IMR-90 (cell line): ENCODE results near the gene VGLL2. TPM values are rescaled to one million over a fixed set of nuclear protein-coding genes. Genes with fewer than 3 reads are reported as not detected.

Source experiments
- ATAC-seq: fragments of 200-7000 bp; cut with Tn5 transposase; 2 replicates; pipeline ENCODE4 v1.9.1; 2020; ENCODE audit warnings: low read depth, mild to moderate bottlenecking, moderate library complexity
- BruUV-seq: library from RNA; stranded (reverse); fragments of 400-500 nt; replicated peaks from 2 replicates; lab custom pipeline; 2021; lab: Mats Ljungman, UMichigan
- CTCF ChIA-PET: fragments of 300-600 bp; formaldehyde crosslinking; extraction: SDS; loops from one replicate; lab custom pipeline; 2021; ENCODE audit warnings: antibody characterized with exemption; lab: Yijun Ruan, JAX
- POLR2A ChIA-PET: fragments of 300-600 bp; sonication (Branson Sonifier 250); formaldehyde crosslinking; loops from one replicate; lab custom pipeline; 2022; ENCODE audit warnings: antibody characterized with exemption; ENCODE audit not compliant: unreplicated experiment; lab: Charles Lee
- DNase-seq: peaks from one replicate; pipeline ENCODE4 v3.0.0; 2013
- H2AFZ ChIP-seq: replicated peaks from 2 replicates; pipeline ENCODE3; 2013; ENCODE audit warnings: low read length, mild to moderate bottlenecking; ENCODE audit not compliant: poor library complexity
- H2AK5ac ChIP-seq: 2 replicates; pipeline ENCODE4 v1.6.1; 2013; ENCODE audit warnings: low read depth, low read length, inconsistent platforms
- H2AK9ac ChIP-seq: replicated peaks from 2 replicates; pipeline ENCODE3; 2013; ENCODE audit warnings: mild to moderate bottlenecking, low read depth, low read length, moderate library complexity; ENCODE audit not compliant: poor library complexity
- H2BK120ac ChIP-seq: 2 replicates; pipeline ENCODE4 v1.6.1; 2013; ENCODE audit warnings: low read depth, low read length, inconsistent platforms
- H2BK15ac ChIP-seq: 3 replicates; pipeline ENCODE4 v1.6.1; 2013; ENCODE audit warnings: low read depth, low read length, inconsistent platforms
- H2BK20ac ChIP-seq: 2 replicates; pipeline ENCODE4 v1.6.1; 2013; ENCODE audit warnings: low read depth, mild to moderate bottlenecking, inconsistent platforms, low read length, moderate library complexity
- H2BK5ac ChIP-seq: 2 replicates; pipeline ENCODE4 v1.6.1; 2013; ENCODE audit warnings: mild to moderate bottlenecking, low read depth, low read length, inconsistent platforms; ENCODE audit not compliant: poor library complexity, severe bottlenecking
- H3K14ac ChIP-seq: replicated peaks from 2 replicates; pipeline ENCODE4 v1.6.1; 2013; ENCODE audit warnings: low read depth, low read length, inconsistent platforms
- H3K18ac ChIP-seq: 2 replicates; pipeline ENCODE4 v1.6.1; 2013; ENCODE audit warnings: low read depth, low read length, control low read depth
- H3K23ac ChIP-seq: 2 replicates; pipeline ENCODE4 v1.6.1; 2013; ENCODE audit warnings: low read depth, low read length, inconsistent platforms
- H3K27ac ChIP-seq: 2 replicates; pipeline ENCODE4 v1.5.1; 2013; ENCODE audit warnings: mild to moderate bottlenecking, control low read depth, low read length; ENCODE audit not compliant: insufficient read depth
- H3K27me3 ChIP-seq: 2 replicates; pipeline ENCODE4 v1.6.1; 2013; ENCODE audit warnings: low read length; ENCODE audit not compliant: control insufficient read depth, insufficient read depth
- H3K36me3 ChIP-seq: 2 replicates; pipeline ENCODE4 v1.6.1; 2013; ENCODE audit warnings: low read length, mixed read lengths; ENCODE audit not compliant: control insufficient read depth, insufficient read depth
- H3K4ac ChIP-seq: 2 replicates; pipeline ENCODE4 v1.6.1; 2013; ENCODE audit warnings: low read depth, low read length, inconsistent platforms
- H3K4me1 ChIP-seq: 2 replicates; pipeline ENCODE4 v1.6.1; 2013; ENCODE audit warnings: low read length, mixed read lengths; ENCODE audit not compliant: control insufficient read depth, insufficient read depth
- H3K4me2 ChIP-seq: 2 replicates; pipeline ENCODE4 v1.6.1; 2013; ENCODE audit warnings: low read depth, mild to moderate bottlenecking, control low read depth, low read length, moderate library complexity
- H3K4me3 ChIP-seq: 2 replicates; pipeline ENCODE4 v1.5.1; 2013; ENCODE audit warnings: low read depth, mild to moderate bottlenecking, control low read depth, low read length, moderate library complexity; ENCODE audit not compliant: insufficient read depth
- H3K56ac ChIP-seq: 2 replicates; pipeline ENCODE4 v1.6.1; 2013; ENCODE audit warnings: low read length, inconsistent platforms; ENCODE audit not compliant: insufficient read depth; ENCODE audit errors: extremely low read depth
- H3K79me1 ChIP-seq, 2 experiments: 2 replicates each; pipeline ENCODE4 v1.6.1; 2013; ENCODE audit warnings: low read length in 2 of 2, inconsistent platforms in 1 of 2, low read depth in 1 of 2
- H3K9ac ChIP-seq: 2 replicates; pipeline ENCODE4 v1.6.1; 2013; ENCODE audit warnings: low read depth, low read length, control low read depth
- H3K9me1 ChIP-seq: 2 replicates; pipeline ENCODE4 v1.6.1; 2013; ENCODE audit warnings: low read length, inconsistent platforms; ENCODE audit not compliant: insufficient read depth
- H3K9me3 ChIP-seq: 2 replicates; pipeline ENCODE4 v1.6.1; 2013; ENCODE audit warnings: low read length; ENCODE audit not compliant: control insufficient read depth, insufficient read depth
- H4K20me1 ChIP-seq: 2 replicates; pipeline ENCODE4 v1.6.1; 2013; ENCODE audit warnings: low read length, inconsistent platforms; ENCODE audit not compliant: insufficient read depth
- H4K5ac ChIP-seq: 2 replicates; pipeline ENCODE4 v1.6.1; 2013; ENCODE audit warnings: mild to moderate bottlenecking, low read depth, low read length, control low read depth
- H4K8ac ChIP-seq, 2 experiments: 2 replicates each; pipeline ENCODE4 v1.6.1; 2013; ENCODE audit warnings: low read depth in 2 of 2, low read length in 2 of 2, control low read depth in 1 of 2, inconsistent platforms in 1 of 2
- H4K91ac ChIP-seq: 2 replicates; pipeline ENCODE4 v1.6.1; 2013; ENCODE audit warnings: low read depth, low read length, inconsistent platforms; ENCODE audit not compliant: insufficient read depth
- BHLHE40 ChIP-seq: fragments of 150-350 bp; IDR thresholded peaks from 2 replicates; pipeline ENCODE4 v1.6.1; 2016; ENCODE audit warnings: mild to moderate bottlenecking, low read depth, low read length
- CEBPB ChIP-seq: IDR thresholded peaks from 2 replicates; pipeline ENCODE4 v1.6.1; 2012; ENCODE audit warnings: low read depth, low read length, improper control_type of control experiment
- CHD1 ChIP-seq: IDR thresholded peaks from 2 replicates; pipeline ENCODE4 v1.6.1; 2012; ENCODE audit warnings: low read depth, low read length, improper control_type of control experiment
- FOS ChIP-seq: fragments of 150-350 bp; IDR thresholded peaks from 2 replicates; pipeline ENCODE4 v1.6.1; 2016; ENCODE audit warnings: low read depth, low read length
- MAFK ChIP-seq: IDR thresholded peaks from 2 replicates; pipeline ENCODE4 v1.6.1; 2012; ENCODE audit warnings: low read depth, low read length, improper control_type of control experiment
- MAZ ChIP-seq: IDR thresholded peaks from 2 replicates; pipeline ENCODE4 v1.6.1; 2012; ENCODE audit warnings: low read depth, mild to moderate bottlenecking, low read length, improper control_type of control experiment, moderate library complexity, borderline replicate concordance
- MXI1 ChIP-seq: IDR thresholded peaks from 2 replicates; pipeline ENCODE4 v1.6.1; 2012; ENCODE audit warnings: low read depth, mild to moderate bottlenecking, low read length, moderate library complexity, borderline replicate concordance
- NFE2L2 ChIP-seq: fragments of 150-350 bp; IDR thresholded peaks from 2 replicates; pipeline ENCODE4 v1.6.1; 2016; ENCODE audit warnings: low read depth, mild to moderate bottlenecking, low read length
- POLR2A ChIP-seq: IDR thresholded peaks from 2 replicates; pipeline ENCODE4 v1.6.1; 2012; ENCODE audit warnings: mild to moderate bottlenecking, low read depth, low read length
- RAD21 ChIP-seq: IDR thresholded peaks from 2 replicates; pipeline ENCODE4 v1.6.1; 2012; ENCODE audit warnings: low read length, improper control_type of control experiment
- RCOR1 ChIP-seq: IDR thresholded peaks from 2 replicates; pipeline ENCODE4 v1.6.1; 2012; ENCODE audit warnings: mild to moderate bottlenecking, low read length, improper control_type of control experiment; ENCODE audit not compliant: insufficient replicate concordance
- RFX5 ChIP-seq: IDR thresholded peaks from 2 replicates; pipeline ENCODE4 v1.8.0; 2012; ENCODE audit warnings: low read depth, mild to moderate bottlenecking, low read length, moderate library complexity
- SMC3 ChIP-seq: fragments of 150-350 bp; IDR thresholded peaks from 2 replicates; pipeline ENCODE4 v1.6.1; 2016; ENCODE audit warnings: low read depth, mild to moderate bottlenecking, antibody characterized with exemption, low read length, moderate library complexity
- USF2 ChIP-seq: fragments of 150-350 bp; IDR thresholded peaks from 2 replicates; pipeline ENCODE4 v1.6.1; 2017; ENCODE audit warnings: mild to moderate bottlenecking, antibody characterized with exemption, low read length, low read depth
- WGBS, 2 experiments: methylation state at CpG; one replicate each; pipeline versions ENCODE4 v1.1.5 to v1.1.7; 2013; ENCODE audit warnings: missing lambda C conversion rate in 2 of 2; ENCODE audit not compliant: insufficient read length in 1 of 2; ENCODE audit errors: extremely low coverage in 2 of 2; 5-methylcytosine and 5-hydroxymethylcytosine counted together
- dilution Hi-C: fragments of 300-500 bp; cut with HindIII; formaldehyde crosslinking; loops from one replicate; pipeline ENCODE4 v1.14.3; 2018; ENCODE audit warnings: low sequenced_read_pairs; ENCODE audit not compliant: unreplicated experiment
- in situ Hi-C: fragments of 300-500 bp; cut with MboI; formaldehyde crosslinking; loops from 3 replicates; pipeline ENCODE4 v1.14.3; 2019; ENCODE audit warnings: low sequenced_read_pairs, inconsistent platforms, mixed read lengths
- intact Hi-C: fragments of 100-400 bp; cut with micrococcal nuclease; formaldehyde crosslinking; loops from 2 replicates; pipeline ENCODE4 v1.10.0; 2022
- polyA plus RNA-seq, 3 experiments: library from polyadenylated mRNA; depleted of rRNA; stranded (reverse); fragments of >200 nt; gene quantifications; 2 replicates each; pipeline ENCODE4 v1.2.3, GENCODE V29; 2012; ENCODE audit warnings: low replicate concordance in 1 of 3
- total RNA-seq: library from RNA; depleted of rRNA; stranded (reverse); fragments of >200 nt; gene quantifications from 2 replicates; pipeline ENCODE4 v1.2.3, GENCODE V29; 2012
- TF ChIP-seq, protein P1 (sequence below): conservative IDR thresholded peaks from 2 replicates; pipeline ENCODE4 v1.5.1; 2012; ENCODE audit warnings: mild to moderate bottlenecking, low read depth, low read length, improper control_type of control experiment
- TF ChIP-seq, protein P2 (sequence below): fragments of 150-350 bp; IDR thresholded peaks from 2 replicates; pipeline ENCODE4 v1.6.1; 2016; ENCODE audit warnings: low read depth, mild to moderate bottlenecking, low read length, moderate library complexity, borderline replicate concordance

VGLL2 gene
- total and polyA plus RNA-seq, 2 of the 4 experiments (the other 2 are of a cell fraction), result not detected

- H2AK9ac ChIP-seq, result no peak overlapping the region
- H3K4me3 ChIP-seq, result no peak overlapping the region
- H2AFZ ChIP-seq, result no peak overlapping the region
- no peak overlapping the region for H2BK5ac ChIP-seq
- no peak overlapping the region for H3K4me2 ChIP-seq
- no peaks in the 10 kb centered on the region for H3K79me1 ChIP-seq
- no peak overlapping the region for H3K9ac ChIP-seq
- no peaks in the 10 kb centered on the region for H3K9me3 ChIP-seq
- no peak overlapping the region for H3K4ac ChIP-seq
- no peaks in the 10 kb centered on the region for H3K9me1 ChIP-seq
- no TSS peak for BruUV-seq
- intact Hi-C loops (no loop called here), in situ Hi-C loops (no loop called here), dilution Hi-C loops (no loop called here)
- no peak overlapping the region for H2BK15ac ChIP-seq
- H4K5ac ChIP-seq, result no peak overlapping the region
- H4K8ac ChIP-seq, result no peak overlapping the region
- no peaks in the 10 kb centered on the region for H4K20me1 ChIP-seq
- H3K18ac ChIP-seq, result no peak overlapping the region
- ChIA-PET CTCF (no interaction called here), POLR2A (no interaction called here)
- no peak overlapping the region for H2BK20ac ChIP-seq
- WGBS, 2 experiments, result no CpG with 5 or more reads among the region's 9 CpGs
- no peak overlapping the region for H3K14ac ChIP-seq
- H2AK5ac ChIP-seq, result no peak overlapping the region
- no peak overlapping the region for H3K23ac ChIP-seq
- TF ChIP-seq USF2 (no peak), MXI1 (no peak), CEBPB (no peak), MAFK (no peak), MAZ (no peak), RFX5 (no peak), NFE2L2 (no peak), SMC3 (no peak), RAD21 (no peak), BHLHE40 (no peak), FOS (no peak), POLR2A (no peak), RCOR1 (no peak), CHD1 (no peak)
- TF ChIP-seq, protein P1, sequence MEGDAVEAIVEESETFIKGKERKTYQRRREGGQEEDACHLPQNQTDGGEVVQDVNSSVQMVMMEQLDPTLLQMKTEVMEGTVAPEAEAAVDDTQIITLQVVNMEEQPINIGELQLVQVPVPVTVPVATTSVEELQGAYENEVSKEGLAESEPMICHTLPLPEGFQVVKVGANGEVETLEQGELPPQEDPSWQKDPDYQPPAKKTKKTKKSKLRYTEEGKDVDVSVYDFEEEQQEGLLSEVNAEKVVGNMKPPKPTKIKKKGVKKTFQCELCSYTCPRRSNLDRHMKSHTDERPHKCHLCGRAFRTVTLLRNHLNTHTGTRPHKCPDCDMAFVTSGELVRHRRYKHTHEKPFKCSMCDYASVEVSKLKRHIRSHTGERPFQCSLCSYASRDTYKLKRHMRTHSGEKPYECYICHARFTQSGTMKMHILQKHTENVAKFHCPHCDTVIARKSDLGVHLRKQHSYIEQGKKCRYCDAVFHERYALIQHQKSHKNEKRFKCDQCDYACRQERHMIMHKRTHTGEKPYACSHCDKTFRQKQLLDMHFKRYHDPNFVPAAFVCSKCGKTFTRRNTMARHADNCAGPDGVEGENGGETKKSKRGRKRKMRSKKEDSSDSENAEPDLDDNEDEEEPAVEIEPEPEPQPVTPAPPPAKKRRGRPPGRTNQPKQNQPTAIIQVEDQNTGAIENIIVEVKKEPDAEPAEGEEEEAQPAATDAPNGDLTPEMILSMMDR, result no peak
- TF ChIP-seq, protein P2, sequence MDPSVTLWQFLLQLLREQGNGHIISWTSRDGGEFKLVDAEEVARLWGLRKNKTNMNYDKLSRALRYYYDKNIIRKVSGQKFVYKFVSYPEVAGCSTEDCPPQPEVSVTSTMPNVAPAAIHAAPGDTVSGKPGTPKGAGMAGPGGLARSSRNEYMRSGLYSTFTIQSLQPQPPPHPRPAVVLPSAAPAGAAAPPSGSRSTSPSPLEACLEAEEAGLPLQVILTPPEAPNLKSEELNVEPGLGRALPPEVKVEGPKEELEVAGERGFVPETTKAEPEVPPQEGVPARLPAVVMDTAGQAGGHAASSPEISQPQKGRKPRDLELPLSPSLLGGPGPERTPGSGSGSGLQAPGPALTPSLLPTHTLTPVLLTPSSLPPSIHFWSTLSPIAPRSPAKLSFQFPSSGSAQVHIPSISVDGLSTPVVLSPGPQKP, result no peak
- H4K91ac ChIP-seq, result no peak overlapping the region
- no peaks in the 10 kb centered on the region for H3K4me1 ChIP-seq
- H3K27ac ChIP-seq, result no peak overlapping the region
- H3K56ac ChIP-seq, result no peak overlapping the region
- DNase-seq (no peak), ATAC-seq (no peak)
- H2BK120ac ChIP-seq, result no peak overlapping the region
- peaks cover 23% of the 10 kb centered on the region for H3K27me3 ChIP-seq
- H3K36me3 ChIP-seq, result no peaks in the 10 kb centered on the region
These were observed 9.8 kb downstream of the VGLL2 start for GRCh38 chr6:117275205-117275604.
